GM21786 (cell line): Measurements from ENCODE around the gene ARRB1.
"Not testable (repeated sequence)": the region's sequence is repeated elsewhere in the genome, so short reads cannot be mapped to it uniquely, and the experiment has no call there.

Experiments used
- ATAC-seq: cut with Tn5 transposase; IDR thresholded peaks from one replicate; pipeline ENCODE4 v1.9.1; 2021; ENCODE audit not compliant: unreplicated experiment

Gene ARRB1

DNA sequence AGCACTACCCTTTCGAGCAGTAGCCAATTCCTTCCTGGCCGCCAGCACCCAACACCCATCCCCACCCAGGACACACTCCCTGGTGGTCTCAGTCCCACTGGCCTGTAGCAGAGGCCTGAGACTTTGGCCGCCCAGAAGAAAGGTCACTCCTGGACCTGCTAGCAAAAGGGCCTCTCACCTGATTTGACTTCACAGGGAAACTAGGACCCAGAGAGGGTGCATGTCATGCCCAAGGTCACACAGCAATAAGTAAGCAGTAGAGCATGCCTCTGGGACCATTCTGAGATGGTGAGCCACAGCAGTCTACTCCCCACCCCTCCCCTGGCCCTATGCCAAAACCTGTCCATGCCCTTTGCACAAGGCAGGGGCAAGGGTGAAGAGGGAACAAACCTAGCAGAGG lies 7.3 kb downstream of the ARRB1 start:
- ATAC-seq = no peak

DNA sequence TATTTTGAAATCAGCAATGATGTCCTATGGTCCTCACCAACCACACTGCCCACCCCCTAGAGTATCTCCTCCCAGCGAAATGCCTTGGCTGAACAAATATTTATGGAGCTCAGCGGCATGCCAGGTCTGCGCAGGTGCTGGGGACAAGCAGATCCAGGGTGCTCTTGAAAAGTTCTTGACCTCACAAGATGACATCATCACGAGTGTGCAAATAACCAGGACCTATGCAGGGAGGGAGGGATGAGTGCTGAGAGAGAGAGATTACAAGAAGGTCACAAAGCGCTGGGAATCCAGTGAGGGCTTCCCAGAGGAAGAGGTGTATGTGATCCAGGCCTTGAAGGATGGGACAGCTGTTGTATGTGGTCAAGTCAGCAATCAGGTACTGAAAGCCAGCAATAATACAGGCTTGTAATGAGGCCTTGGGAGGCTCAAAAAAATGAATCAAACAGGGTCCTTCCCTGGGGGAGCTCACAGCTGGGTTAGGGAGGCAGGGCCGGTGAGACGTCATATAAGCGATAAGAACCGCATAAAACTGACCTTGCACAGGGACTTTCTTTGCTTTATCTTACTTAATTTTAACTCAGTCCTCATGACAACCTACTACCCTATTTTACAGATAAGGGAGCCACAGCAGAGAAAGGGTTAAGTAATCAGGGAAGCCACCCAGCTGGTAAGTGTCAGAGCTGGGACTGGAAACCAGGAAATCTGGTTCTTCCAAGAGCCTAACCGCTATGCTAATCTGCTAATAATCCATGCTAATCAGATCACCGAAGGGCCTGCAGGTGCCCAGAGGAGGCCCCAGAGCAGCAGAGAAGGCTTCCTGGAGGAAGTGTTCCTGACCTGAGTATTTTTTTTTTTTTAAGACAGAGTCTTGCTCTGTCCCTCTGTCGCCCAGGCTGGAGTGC lies 8.2 kb downstream of the ARRB1 start:
- ATAC-seq = no peak

DNA sequence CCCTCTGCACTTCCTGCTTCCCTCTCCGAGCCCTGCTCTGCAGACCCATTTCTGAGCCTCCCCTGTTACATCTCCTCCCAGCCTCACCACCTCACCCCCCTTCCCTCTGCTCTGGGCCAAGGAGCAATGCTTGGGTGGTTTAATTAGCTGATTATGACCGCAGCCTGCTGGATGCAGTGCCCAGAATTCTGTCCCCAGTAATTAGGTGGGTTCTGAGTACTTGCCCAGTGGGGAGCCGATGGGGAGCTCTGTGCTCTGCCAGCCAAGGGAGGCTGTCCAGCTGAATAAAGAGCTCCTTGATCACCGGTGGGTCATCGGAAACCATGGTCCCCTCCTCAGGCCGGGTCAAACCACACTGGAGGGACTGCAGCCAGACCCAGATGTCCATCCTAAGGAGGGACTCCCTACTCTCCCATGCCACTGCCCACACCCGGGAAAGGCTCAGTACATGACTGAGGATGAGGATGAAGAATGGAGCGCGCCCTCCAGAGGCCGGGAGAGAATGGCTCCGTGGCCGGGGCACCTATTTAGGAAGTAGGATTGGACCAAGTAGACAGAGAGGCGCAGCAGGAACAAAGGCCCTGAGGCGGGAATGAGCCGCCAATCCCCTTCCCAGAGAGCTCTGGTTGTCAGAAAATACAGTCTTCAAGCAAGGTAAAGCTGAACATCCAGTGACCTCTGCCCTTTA lies 9.1 kb downstream of the ARRB1 start:
- no peak for ATAC-seq

DNA sequence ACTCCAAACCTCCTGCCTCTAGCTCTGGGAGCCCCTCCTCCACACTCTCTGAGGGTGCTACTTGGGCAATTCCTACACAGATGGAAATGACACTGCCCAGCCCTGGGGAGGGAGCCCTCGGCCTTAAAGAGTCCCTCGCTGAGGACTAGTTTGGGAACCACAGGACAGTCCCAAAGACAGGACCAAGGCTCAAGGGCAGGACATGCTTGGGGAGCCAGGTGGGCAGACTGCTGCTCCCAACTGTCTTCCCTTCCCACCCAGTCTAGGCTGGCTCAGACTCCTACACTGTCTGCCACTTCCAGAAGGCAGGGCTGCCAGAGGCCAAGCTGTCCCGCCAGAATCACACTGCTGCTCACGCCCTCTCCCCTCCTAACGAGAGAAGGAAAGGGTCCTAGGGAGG lies 9.8 kb downstream of the ARRB1 start:
- no peak for ATAC-seq

DNA sequence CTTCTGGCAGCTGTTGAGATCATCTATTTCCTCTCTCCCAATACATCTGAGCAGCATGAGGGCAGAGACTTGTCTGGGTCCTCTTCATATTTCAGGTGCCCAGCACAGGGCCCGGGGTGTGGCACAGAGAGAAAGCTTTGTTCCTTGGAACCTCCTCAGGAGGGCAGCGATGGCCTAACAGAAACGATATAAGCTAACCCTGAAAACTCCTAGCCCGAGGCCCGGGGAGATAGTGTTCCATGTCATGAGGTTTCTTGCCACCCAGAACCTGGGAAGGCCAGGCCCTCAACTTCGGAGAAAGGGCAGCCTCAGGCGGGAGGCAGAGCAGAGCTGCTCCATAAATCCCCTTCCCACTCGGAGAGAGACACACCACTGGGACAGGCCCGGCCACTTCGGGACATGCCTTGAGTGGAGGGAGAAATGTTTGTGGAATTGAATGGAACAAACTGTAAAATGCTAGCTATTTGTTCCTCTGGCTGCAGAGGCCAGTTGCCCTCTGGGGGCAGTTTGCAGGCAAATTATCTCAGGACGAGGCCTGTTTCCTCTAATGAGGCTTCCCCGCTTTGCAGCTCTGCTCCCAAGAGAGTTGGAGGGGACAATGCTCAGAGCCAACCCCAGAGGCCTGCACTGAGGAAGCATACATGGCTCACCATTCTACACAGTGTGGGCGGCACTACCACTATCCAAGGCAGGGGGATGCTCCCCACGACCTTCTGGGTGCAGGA lies 11.6 kb downstream of the ARRB1 start:
- no peak for ATAC-seq

DNA sequence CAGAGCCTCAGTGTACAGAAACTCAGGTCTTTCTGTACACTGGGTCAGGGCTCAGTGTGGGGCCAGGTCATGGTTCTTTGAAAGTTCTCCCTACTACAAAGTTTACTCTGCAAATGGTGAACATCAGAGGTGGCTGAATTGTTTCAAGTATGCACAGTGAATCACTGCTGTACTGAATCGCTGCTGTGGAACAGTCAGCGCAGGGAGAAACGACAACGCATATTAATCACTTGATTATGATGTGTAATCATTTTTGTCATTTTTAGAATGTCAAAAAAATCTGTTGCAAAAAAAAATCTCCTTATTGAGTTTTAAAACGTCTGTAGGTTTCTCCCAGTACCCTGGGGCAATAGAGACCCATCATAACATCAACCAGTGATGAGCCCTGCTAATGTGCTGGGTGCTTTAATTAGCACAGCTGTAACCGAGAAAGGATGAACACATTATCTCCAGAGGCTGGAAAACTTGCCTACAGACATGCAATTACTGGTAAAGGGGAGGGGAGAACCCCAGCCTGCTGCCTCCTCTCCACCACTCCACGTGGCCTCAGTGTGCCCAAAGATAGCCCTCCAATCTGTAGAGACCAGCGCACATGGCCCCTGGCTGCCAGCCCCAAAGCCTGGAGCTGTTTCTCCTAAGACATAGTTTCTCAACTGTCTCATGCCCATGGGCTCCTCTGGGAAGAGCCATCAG lies 12.8 kb downstream of the ARRB1 start:
- no peak for ATAC-seq

DNA sequence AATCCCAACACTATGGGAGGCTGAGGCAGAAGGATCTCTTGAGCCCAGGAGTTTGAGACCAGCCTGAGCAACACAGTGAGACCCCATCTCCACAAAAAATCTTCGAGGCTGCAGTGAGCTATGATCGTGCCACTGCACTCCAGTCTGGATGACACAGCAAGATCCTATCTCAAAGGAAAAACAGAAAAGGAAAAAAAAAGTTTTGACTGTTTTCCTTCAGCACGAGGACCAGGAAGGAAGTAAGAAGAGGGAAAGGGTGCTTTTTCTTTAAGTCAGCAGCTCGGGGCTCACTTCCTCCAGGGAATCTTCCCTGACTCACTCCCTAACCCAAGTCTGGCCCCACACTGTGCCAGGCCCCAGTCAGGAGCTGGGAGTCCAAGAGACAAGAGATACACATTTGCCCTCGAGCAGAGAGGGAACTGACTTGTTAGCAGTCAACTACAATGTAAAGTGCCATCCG lies 14.2 kb downstream of the ARRB1 start:
- ATAC-seq = no peak

DNA sequence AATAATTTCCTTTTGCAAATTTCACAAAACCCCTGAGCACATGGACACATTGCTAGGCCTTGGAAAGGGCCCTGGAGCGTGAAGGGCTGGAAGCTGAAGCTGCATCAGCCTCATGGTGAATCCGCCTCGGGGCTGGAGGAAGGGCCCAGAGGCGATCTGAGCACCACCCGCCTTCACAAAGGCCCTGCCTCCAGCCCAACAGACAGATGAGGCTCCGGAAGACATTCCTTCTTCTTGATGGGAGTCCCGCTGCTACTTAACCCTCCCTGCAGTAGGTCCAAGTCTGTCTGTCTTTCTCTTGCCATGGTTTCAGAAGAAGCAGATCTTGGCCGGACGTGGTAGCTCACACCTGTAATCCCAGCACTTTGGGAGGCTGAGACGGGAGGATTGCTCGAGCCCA lies 16.5 kb downstream of the ARRB1 start:
- no peak for ATAC-seq

DNA sequence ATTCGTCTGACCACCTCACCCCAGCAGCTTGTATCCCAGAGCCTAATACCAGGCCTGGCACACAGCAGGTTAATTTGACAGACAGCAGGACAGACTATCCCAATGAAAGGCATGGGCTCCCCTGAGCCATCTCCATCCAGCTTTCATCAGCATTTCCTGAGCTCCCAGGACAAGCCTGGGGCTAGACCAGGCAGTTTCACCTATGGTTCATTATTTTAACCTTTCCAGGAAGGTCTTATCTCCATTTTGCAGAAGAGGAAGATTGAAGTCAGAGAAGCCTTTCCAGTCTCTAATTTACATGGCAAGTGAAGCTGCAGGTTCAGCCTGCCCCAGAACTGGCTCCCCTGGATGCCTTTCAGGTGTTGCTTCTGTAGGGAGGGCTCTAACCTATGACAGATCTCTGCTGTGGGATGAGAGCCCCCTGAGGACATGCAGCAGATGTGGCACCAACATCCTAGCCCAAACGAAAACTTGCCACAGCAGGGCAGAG lies 17.0 kb downstream of the ARRB1 start:
- no peak for ATAC-seq

DNA sequence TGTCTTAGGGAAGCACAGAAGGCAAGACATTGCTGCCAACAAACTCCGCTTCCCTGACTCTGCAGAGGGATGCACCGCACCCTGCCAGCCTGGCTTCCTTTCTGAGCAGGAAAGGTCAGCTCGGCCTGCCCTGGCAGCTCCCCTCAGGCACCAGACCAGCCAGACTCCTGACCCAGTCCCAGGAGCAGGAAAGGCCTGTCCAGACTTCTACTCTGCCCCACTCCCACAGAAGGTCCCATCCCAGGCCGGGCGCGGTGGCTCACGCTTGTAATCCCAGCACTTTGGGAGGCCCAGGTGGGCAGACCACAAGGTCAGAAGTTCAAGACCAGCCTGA lies 17.7 kb downstream of the ARRB1 start:
- no peak for ATAC-seq

DNA sequence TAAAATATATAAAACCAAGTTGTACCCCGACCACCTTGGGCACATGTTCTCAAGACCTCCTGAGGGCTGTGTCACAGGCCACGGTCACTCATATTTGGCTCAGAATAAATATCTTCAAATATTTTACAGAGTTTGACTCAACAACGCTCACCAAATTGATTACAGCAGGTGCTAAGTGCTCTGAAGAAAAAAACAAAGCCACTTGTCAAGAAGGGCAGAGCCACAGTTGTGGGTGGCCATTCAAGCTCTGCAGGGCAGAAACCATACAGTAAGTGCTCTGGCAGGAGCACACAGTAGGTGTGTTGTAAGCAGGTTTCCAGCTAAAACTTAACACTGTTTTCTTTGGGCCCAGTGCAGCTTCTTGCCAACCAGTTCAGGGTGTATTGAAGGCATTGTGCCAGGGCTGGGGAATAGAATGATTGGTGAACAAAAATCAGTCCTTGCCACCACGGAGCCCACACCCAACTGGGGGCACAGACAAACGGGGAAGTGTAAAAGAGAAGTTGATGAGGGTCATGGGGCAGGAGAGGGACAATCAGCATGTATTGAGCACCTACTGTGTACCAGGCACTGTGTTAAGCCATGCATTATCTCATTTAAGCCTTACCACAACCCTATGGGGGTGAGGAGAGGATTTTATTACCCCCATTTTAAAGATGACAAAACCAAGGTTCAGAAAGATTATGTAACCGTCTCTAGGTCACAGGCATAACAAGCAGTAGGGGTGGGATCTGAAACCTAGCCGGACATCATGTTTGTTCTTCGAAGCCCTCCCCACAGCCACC lies 18.2 kb downstream of the ARRB1 start:
- ATAC-seq = no peak

DNA sequence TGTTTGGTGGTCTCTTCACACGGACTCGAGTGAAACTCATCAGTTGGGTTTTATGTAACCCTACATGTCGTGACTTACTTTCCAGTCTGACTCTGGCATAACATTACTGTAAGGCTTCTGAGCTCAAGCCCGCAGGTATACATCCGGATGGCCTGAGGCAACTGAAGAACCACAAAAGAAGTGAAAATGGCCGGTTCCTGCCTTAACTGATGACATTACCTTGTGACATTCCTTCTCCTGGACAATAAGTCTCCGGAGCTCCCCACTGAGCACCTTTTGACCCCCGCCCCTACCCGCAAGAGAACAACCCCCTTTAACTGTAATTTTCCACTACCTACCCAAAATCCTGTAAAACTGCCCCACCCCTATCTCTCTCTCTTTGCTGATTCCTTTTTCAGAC lies 19.7 kb downstream of the ARRB1 start:
- not testable (repeated sequence) for ATAC-seq

DNA sequence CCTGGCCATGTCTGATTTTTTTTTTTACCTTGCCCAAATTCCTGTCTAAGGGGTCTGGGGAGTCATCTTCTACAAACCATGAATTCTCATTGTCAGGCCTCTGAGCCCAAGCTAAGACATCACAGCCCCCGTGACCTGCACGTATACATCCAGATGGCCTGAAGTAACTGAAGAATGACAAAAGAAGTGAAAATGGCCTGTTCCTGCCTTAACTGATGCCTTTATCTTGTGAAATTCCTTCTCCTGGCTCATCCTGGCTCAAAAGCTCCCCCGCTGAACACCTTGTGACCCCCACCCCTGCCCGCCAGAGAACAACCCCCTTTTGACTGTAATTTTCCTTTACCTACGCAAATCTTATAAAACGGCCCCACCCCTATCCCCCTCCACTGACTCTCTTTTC lies 20.2 kb downstream of the ARRB1 start:
- not testable (repeated sequence) for ATAC-seq

DNA sequence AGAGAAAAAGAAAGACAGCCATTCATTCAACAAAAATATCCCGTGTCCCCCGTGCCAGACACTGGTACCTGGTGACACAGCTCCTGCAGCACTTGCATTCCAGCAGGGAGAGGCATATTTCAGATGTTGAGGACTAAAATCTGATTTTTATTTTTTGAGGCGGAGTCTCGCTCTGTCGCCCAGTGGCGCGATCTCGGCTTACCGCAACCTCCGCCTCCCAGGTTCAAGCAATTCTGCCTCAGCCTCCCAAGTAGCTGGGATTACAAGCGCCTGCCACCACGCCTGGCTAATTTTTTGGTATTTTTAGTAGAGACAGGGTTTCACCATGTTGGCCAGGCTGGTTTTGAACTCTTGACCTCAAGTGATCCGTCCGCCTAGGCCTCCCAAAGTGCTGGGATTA lies 20.6 kb downstream of the ARRB1 start:
- ATAC-seq = not testable (repeated sequence)

DNA sequence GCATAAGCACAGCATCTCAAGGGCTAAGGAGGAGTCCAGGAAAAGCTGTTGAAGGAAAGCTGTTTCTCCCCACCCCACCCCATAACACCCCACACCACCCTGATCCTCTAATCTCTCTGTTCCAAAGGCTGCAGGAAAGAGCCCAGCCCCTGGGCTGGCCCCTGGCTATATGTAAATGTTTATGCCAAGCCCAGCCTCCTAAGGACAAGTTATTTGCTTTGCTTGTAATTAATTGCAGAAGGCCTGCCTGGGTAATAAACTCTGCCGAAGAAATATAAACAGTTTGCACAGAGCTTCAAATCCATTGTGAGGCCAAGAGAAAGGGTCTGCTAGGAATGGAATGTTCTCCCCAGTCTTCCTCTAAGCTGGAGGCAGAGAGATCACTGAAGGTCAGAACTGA lies 21.2 kb downstream of the ARRB1 start:
- ATAC-seq = no peak

DNA sequence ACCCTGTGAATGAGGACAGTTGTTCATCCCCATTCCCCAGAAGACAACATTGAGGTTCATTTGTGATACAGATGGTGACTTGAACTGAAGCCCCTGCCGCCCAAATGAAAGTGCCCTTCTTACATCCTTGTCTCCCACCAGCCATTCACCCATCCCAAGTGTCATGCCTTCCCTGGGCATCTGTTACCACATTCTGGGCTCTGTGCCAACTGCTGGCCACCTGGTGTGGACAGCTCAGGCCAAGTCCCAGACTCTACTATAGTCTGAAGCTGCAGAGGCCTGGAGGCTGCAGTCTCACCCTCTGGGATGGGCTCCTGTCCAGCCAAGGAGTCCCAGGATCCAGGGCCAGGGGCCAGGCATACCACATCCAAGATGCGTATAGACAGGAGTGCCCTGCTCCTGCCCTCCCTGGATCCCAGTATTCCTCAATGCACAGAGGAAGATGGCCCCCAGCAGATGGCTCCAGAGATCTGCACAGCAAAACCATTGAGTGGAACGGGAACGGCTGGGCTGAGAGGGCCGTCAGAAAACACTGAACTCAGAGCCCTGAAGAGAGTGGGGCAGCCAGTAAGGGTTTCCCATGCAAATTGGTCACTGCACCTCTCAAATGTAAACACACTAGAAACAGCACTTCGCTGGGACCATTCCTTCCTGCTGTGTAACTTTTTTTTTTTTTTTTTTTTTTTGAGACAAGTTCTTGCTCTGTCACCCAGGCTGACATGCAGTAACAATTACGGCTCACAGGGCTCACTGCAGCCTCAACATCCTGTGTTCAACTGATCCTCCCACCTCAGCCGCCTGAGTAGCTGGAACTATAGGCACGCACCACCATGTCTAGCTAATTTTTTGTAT lies 22.8 kb downstream of the ARRB1 start:
- no peak for ATAC-seq

DNA sequence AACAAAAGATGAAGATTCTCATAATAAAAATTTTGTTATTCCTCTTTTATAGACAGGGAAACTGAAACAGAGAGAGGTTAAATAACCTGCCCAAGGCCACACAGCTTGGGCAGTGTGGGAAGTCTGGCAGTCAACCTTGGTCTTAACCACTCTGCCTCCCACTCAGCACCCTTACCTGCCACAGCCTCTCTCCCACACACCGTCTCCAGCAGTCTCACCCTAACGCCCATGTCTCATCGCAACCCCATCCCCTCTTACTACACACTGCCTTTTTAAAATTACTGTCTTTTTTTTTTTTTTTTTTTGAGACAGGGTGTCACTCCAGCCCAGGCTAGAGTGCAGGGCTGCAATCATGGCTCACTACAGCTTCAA lies 25.0 kb downstream of the ARRB1 start:
- ATAC-seq = no peak

DNA sequence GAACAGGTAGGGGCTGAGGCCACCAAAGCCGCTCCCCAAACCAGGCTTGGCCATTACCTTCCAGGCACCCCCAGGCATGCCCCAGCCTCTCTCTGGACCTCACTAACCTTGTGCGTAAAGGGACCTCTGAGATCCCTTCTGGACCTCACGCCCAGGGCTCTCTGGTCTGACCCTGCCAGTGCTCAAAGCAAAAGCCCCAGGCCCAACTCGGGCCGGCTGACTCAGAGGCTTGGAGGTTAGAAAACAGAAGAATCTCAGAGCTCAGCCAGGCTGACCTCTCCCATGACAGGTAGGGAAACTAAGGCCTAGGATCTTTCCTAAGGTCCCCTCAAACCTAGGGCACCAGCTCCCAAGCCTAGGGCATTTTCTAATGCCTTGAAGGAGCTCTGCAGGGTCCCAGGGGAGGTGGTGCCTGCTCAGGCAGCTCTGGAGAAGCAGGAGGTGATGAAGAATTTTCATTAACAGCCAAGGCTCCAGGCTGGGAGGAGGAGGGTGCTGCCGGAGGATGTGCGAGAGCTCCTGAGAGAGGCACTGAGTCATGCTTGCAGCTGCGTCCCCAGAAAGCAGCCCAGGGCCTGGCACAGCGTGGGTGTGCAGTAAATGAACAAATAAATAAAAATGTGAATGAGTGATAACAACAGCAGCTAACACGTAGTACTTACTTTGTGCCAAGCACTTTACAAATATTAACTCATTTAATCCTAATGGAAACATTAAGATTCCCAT lies 25.6 kb downstream of the ARRB1 start:
- no peak for ATAC-seq

DNA sequence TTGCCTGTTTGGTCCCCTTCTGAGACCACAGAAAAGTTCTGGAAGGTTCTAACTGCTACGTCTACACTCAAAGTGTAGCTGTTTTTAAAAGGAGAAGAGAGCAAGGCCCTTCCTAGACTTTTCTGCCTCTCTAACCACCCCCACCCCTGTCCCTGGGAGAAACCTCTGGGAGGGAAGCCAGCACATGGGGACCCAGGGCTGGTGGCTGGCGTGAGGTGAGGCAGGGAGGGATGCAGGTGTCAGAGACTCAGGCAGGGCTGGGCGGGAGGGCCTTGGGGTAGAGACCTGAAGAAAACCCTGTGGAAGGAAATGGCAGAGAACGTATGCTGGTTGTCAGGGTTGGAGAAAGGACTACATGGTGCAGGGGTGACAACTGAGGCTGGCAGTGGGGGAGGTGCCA lies 26.7 kb downstream of the ARRB1 start:
- no peak for ATAC-seq
